Tibial nerve (tissue), 4 donors: ENCODE measurements around the gene RASA2.

ENCODE experiments used
- EP300 ChIP-seq, 2 donors: sonication (generic); formaldehyde crosslinking; IDR thresholded peaks; one replicate each; pipeline ENCODE4 v1.6.1; 2017; ENCODE audit warnings: antibody characterized with exemption in 2 of 2, mild to moderate bottlenecking in 1 of 2
- POLR2A ChIP-seq, 2 donors: fragments of 450-650 bp; IDR thresholded peaks; one replicate each; pipeline ENCODE4 v1.6.1; 2017; ENCODE audit warnings: antibody characterized with exemption in 2 of 2, mild to moderate bottlenecking in 2 of 2, moderate library complexity in 2 of 2
- TF ChIP-seq, protein P1 (sequence below), 5 experiments: fragments of 200-600 bp in 3 of 5; fragments of 450-650 bp in 2 of 5; sonication (generic) in 3 of 5; IDR thresholded peaks; one replicate each; pipeline ENCODE4 v1.5.1; 2016 to 2019; ENCODE audit warnings: antibody characterized with exemption in 5 of 5, mild to moderate bottlenecking in 3 of 5, moderate library complexity in 2 of 5

DNA sequence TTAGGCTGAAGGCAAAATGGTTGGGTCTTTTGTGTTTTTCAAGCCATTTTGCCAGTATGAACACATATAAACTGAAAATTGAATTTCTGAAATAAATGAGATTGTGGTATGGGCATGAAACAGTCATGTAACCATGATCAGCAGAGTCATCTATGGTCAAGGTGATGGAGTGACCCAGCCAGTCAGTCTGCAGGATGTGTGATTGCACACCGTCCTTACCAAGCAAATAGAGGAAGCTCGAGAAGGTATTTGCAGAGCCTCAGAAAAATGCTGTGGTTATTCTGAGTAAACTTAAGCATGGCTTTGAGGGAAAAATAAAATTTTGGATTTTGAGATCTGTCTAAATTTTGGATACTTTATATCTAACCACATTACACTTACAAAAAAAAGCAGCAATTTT lies 155.4 kb downstream of the RASA2 start:
- no peak for TF ChIP-seq POLR2A (IDR thresholded peaks at IDR 0.05)
- TF ChIP-seq, protein P1, sequence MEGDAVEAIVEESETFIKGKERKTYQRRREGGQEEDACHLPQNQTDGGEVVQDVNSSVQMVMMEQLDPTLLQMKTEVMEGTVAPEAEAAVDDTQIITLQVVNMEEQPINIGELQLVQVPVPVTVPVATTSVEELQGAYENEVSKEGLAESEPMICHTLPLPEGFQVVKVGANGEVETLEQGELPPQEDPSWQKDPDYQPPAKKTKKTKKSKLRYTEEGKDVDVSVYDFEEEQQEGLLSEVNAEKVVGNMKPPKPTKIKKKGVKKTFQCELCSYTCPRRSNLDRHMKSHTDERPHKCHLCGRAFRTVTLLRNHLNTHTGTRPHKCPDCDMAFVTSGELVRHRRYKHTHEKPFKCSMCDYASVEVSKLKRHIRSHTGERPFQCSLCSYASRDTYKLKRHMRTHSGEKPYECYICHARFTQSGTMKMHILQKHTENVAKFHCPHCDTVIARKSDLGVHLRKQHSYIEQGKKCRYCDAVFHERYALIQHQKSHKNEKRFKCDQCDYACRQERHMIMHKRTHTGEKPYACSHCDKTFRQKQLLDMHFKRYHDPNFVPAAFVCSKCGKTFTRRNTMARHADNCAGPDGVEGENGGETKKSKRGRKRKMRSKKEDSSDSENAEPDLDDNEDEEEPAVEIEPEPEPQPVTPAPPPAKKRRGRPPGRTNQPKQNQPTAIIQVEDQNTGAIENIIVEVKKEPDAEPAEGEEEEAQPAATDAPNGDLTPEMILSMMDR (IDR thresholded peaks at IDR 0.05), result no peak
- TF ChIP-seq EP300 (IDR thresholded peaks at IDR 0.05), result no peak
